DMS 273 treated with DMSO at 0.1 percent for 48 hours (cell line): ENCODE results near the gene PHYH.
"Not testable (repeated sequence)": the region's sequence is repeated elsewhere in the genome, so short reads cannot be mapped to it uniquely, and the experiment has no call there.

Experiments
- DNase-seq: peaks from one replicate; lab custom pipeline; 2025; lab: John Stamatoyannopoulos, UW

PHYH gene

GRCh38 chr10:13271552-13272163 lies 28.2 kb downstream of the PHYH start:
- peak; percentile 1 for DNase-seq

GRCh38 chr10:13270877-13271551 lies 28.9 kb downstream of the PHYH start:
- DNase-seq = no peak

GRCh38 chr10:13268841-13269240 lies 31.0 kb downstream of the PHYH start:
- no peak for DNase-seq

GRCh38 chr10:13268310-13268709 lies 31.6 kb downstream of the PHYH start:
- no peak for DNase-seq

GRCh38 chr10:13263591-13263990 lies 36.3 kb downstream of the PHYH start:
- DNase-seq = no peak

GRCh38 chr10:13262433-13262832 lies 37.4 kb downstream of the PHYH start:
- no peak for DNase-seq

- no peak for DNase-seq
Measured at GRCh38 chr10:13257621-13258140, 42.2 kb downstream of the PHYH start.

- no peak for DNase-seq
Measured at GRCh38 chr10:13256627-13257026, 43.2 kb downstream of the PHYH start.

- no peak for DNase-seq
Measured at GRCh38 chr10:13253726-13254125, 46.1 kb downstream of the PHYH start.

- no peak for DNase-seq
Measured at GRCh38 chr10:13247784-13248183, 52.1 kb downstream of the PHYH start.

- DNase-seq = no peak
Measured at GRCh38 chr10:13247246-13247645, 52.6 kb downstream of the PHYH start.

- not testable (repeated sequence) for DNase-seq
Measured at GRCh38 chr10:13242260-13242659, 57.6 kb downstream of the PHYH start.

- no peak for DNase-seq
Measured at GRCh38 chr10:13241613-13242012, 58.3 kb downstream of the PHYH start.

- no peak for DNase-seq
Measured at GRCh38 chr10:13239923-13240322, 59.9 kb downstream of the PHYH start.

GRCh38 chr10:13238271-13239077 lies 61.4 kb downstream of the PHYH start:
- DNase-seq = no peak

GRCh38 chr10:13236638-13237037 lies 63.2 kb downstream of the PHYH start:
- no peak for DNase-seq

GRCh38 chr10:13234736-13235135 lies 65.1 kb downstream of the PHYH start:
- not testable (repeated sequence) for DNase-seq

GRCh38 chr10:13234172-13234571 lies 65.7 kb downstream of the PHYH start, which contains the start of gene UCMA:
UCMA (minus strand) TSS chr10:13234374; CDS start chr10:13234258, 116 bp downstream.
- no peak for DNase-seq

- DNase-seq = no peak
Measured at GRCh38 chr10:13233358-13233757, 66.5 kb downstream of the PHYH start.

- no peak for DNase-seq
Measured at GRCh38 chr10:13231808-13232207, 68.1 kb downstream of the PHYH start.

- no peak for DNase-seq
Measured at GRCh38 chr10:13231190-13231589, 68.7 kb downstream of the PHYH start.
